HG03520 (cell line): Measurements from ENCODE around the gene ADGRE1.
"Not testable (repeated sequence)": the region's sequence is repeated elsewhere in the genome, so short reads cannot be mapped to it uniquely, and the experiment has no call there.

ENCODE experiments used
- ATAC-seq: cut with Tn5 transposase; IDR thresholded peaks from one replicate; pipeline ENCODE4 v1.9.1; 2021; ENCODE audit warnings: mild to moderate bottlenecking, moderate library complexity; ENCODE audit not compliant: unreplicated experiment

ADGRE1 gene, protein sequence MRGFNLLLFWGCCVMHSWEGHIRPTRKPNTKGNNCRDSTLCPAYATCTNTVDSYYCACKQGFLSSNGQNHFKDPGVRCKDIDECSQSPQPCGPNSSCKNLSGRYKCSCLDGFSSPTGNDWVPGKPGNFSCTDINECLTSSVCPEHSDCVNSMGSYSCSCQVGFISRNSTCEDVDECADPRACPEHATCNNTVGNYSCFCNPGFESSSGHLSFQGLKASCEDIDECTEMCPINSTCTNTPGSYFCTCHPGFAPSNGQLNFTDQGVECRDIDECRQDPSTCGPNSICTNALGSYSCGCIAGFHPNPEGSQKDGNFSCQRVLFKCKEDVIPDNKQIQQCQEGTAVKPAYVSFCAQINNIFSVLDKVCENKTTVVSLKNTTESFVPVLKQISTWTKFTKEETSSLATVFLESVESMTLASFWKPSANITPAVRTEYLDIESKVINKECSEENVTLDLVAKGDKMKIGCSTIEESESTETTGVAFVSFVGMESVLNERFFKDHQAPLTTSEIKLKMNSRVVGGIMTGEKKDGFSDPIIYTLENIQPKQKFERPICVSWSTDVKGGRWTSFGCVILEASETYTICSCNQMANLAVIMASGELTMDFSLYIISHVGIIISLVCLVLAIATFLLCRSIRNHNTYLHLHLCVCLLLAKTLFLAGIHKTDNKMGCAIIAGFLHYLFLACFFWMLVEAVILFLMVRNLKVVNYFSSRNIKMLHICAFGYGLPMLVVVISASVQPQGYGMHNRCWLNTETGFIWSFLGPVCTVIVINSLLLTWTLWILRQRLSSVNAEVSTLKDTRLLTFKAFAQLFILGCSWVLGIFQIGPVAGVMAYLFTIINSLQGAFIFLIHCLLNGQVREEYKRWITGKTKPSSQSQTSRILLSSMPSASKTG

GRCh38 chr19:6887316-6887715 lies at the start of gene ADGRE1:
ADGRE1 (plus strand) TSS chr19:6887579; CDS start chr19:6887609, 30 bp downstream.
- no peak for ATAC-seq

DNA sequence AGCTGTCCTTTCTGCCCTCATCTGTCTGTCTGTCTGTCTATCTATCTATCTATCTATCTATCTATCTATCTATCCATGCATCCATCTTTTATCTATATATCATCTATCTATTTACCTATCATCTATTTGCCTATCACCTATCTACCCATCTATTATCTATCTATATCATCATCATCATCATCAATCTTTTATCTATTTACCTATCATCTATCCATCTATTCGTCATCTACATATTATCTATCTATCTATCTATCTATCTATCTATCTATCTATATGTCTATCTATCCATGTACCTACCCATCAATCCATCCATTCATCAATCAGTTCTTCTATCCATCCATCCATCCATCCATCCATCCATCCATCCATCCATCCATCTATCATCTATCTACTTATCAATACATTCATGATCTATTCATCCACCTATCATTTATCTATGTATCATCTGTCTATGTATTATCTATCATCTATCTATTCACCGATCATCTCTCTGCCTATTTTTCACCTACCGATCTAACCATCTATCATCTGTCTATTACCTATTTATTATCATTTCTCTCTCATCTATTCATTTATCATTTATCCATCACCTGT lies 49.2 kb upstream of the ADGRE1 start:
- ATAC-seq = no peak

GRCh38 chr19:6842871-6843607 lies 44.3 kb upstream of the ADGRE1 start:
- no peak for ATAC-seq

DNA sequence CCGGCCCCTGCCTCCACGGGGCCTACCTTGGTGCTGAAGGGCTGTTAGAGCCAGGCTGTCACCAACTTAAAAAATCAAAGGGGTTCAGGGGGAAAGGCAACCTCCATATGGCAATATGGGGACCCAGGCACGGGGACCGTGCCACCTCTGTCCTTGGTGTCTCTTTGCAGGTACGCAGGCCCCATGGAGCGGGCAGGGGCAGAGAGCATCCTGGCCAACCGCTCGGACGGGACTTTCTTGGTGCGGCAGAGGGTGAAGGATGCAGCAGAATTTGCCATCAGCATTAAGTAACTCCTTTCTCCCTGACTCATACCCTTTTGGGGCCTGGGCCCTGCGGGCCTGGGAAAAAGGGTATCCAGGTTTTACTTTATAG lies 39.6 kb upstream of the ADGRE1 start:
- no peak for ATAC-seq

DNA sequence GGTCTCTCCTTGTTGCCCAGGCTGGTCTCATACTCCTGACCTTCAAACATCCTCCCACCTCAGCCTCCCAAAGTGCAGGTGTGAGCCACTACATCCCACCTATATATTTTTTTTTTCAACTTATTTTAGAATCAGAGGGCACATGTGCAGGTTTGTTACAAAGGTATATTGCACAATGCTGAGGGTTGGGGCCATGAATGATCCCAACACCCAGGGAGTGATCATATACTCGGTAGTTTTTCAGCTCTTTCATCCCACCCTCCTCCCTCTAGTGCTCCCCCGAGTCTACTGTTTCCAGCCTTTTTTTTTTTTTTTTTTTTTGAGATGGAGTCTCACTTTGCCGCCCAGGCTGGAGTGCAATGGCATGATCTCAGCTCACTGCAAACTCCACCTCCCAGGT lies 38.4 kb upstream of the ADGRE1 start:
- ATAC-seq = no peak

DNA sequence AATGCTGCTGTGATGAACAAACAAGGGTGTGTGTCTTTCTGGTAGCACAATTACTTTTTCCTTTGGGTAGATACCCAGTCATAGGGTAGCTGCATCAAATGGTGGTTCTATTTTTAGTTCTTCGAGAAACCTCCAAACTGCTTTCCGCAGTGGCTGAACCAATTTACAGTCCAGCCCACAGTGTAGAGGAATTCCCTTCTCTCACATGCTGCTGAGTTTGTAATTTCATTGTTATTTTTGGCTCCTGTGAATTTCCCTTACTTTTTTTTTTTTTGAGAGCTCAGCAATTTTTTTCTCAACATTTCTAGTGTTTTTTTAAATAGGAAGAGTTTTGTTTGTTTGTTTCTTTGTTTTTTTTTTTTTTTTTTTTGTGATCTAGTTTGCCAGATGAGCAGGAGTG lies 37.5 kb upstream of the ADGRE1 start:
- no peak for ATAC-seq

DNA sequence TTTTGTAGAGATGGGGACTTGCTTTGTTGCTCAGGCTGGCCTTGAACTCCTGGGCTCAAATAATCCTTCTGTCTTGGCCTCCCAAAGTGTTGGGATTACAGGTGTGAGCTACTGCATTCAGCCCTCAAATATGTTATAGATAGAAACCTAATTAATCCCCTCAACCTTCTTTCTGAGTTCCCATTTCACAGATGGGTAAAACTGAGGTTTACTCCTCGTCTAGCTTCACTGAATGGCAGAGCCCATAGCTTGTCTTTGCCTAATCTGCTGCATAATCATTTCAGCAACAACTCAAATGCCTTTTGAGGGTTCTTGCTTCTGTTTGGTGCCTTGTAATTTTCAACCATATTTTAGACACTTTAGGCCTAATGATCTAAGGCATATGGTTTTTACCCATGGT lies 36.0 kb upstream of the ADGRE1 start:
- no peak for ATAC-seq

DNA sequence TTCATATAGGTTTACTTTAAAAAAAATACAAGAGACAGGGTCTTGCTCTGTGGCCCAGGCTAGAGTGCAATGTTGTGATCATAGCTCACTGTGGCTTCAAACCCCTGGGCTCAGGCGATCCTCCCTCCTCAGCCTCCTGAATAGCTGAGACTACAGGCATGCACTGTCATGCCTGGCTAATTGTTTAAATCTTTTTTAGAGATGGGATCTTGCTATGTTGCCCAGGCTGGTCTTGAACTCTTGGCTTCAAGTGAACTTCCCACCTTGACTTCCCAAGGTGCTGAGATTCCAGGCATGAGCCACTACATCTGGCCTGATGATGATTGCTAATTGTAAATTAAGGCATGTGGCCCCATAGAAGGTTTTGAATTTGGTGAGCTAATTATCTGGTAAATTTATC lies 35.4 kb upstream of the ADGRE1 start:
- ATAC-seq = no peak

DNA sequence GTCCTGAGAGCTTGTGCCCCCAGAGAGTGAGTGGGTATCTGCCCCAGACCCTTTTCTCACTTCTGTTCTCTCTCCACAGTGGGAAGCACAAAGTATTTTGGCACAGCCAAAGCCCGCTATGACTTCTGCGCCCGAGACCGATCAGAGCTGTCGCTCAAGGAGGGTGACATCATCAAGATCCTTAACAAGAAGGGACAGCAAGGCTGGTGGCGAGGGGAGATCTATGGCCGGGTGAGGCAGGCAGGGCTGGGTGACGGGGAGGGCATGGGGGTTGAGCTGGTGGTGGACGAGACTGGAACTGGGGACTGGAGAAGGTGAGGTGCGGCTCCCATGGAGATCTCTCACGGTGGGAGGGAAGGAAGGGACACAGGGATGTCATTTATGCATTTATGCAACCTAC lies 33.5 kb upstream of the ADGRE1 start:
- no peak for ATAC-seq

DNA sequence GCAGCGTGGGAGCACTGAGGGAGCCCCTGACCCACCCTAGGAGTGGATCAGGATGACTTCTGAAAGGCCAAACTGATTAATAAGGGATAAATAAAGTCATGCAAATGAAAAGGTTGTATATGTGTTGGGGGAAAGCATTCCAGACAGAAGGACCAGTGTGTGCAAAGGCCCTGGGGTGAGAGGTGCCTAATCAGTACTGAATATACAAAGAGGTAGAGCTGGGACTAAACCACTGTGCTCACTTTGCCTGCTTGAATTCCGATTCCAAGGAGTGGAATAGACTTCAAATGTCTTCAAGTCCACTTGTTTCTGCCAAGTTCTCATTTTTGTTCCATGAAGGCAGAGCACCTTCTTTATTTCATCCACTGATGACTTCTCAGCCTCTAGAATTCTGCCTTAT lies 32.6 kb upstream of the ADGRE1 start:
- ATAC-seq = no peak

DNA sequence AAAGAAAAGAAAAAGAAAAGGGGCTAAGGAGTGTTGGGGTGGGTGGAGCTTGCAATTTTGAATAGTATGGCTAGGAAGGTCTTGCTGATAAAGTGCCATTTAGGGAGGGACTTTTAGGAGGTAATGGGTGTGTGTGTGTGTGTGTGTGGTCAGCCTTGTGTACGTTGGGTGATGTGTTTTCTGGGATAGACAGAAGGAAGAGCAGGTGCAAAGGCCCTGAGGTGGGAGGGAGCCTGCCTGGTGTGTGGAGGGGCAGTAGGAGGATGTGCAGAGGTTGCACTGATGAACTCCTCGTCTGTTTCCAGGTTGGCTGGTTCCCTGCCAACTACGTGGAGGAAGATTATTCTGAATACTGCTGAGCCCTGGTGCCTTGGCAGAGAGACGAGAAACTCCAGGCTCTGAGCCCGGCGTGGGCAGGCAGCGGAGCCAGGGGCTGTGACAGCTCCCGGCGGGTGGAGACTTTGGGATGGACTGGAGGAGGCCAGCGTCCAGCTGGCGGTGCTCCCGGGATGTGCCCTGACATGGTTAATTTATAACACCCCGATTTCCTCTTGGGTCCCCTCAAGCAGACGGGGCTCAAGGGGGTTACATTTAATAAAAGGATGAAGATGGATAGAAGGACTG lies 30.5 kb upstream of the ADGRE1 start:
- no peak for ATAC-seq

DNA sequence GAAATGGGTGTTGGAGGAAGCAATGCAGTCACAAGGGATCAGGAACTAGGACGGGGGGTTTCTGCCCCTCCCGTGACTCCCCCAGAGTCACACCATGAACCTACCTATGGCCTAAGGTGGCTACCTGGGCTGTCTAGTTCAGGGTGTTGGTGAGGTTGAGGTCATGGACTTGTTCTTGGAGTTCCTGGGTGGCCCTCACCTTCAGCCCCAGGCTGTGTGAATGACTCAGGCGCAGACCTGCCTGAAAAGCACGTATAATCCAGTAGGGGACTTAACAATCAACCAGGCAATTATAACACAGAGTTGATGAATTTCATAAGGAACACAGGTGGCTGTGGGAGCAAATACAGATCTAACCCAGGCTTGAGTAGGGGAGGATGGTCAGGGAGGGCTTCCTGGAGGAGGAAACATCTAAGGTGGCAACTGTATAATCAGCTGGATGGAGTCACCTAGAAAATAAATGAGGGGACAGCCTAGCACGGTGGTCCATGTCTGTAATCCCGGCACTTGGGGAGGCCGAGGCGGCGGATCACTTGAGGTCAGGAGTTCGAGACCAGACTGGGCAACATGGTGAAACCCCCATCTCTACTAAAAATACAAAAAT lies 25.6 kb upstream of the ADGRE1 start:
- ATAC-seq = no peak

GRCh38 chr19:6862673-6863078 lies 24.7 kb upstream of the ADGRE1 start:
- ATAC-seq = no peak

DNA sequence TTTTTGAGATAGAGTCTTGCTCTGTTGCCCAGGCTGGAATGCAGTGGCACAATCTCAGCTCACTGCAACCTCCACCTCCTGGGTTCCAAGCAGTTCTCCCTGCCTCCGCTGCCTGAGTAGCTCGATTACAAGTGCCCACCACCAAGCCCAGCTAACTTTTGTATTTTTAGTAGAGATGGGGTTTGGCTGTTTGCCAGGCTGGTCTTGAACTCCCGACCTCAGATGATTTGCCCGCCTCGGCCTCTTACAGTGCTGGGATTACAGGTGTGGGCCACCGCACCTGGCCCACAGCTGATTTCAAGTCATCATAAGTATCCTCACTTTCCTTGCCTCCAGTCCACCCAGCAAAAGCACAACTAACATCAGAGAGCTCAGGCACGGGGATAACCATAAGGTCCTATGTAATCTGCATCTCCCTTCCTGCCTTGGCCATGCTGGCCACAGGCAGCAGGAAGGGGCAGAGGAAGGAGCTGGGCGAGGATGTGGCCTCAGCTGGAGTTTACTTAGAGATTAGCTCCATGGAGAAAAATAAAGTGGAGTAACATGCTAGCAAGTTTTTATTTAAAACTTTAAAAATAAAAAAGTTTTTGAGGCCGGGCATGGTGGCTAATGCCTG lies 22.9 kb upstream of the ADGRE1 start:
- ATAC-seq = no peak

DNA sequence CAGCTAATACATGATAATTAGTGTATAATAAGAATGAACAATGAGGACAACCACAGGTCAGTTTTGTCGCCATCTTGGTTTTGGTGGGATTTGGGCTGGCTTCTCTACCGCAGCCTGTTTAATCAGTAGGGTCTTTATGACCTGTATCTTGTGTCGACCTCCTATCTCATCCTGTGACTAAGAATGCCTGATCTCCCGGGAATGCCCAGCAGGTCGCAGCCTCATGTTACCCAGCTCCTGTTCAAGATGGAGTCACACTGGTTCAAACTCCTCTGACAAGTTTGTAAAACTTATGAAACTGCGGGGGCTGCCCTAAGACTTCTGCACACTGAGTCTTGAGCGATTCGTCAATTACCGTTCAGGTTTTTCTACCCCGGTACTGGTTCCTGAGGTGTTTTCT lies 21.5 kb upstream of the ADGRE1 start:
- no peak for ATAC-seq

DNA sequence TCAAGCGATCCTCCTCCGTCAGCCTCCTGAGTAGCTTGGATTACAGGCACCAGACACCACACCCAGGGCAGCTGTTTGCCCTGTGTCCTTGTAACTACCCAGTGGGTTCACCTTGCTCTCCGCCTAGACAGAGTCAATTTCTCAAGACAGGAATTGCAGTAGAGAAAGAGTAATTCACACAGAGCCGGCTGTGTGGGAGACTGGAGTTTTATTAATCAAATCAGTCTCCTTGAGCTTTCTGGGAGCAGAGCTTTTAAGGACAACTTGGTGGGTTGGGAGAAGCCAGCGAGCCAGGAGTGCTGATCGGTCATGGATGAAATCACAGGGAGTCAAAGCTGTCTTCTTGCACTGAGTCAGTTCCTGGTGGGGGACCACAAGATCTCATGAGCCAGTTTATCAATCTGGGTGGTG lies 20.6 kb upstream of the ADGRE1 start:
- no peak for ATAC-seq

DNA sequence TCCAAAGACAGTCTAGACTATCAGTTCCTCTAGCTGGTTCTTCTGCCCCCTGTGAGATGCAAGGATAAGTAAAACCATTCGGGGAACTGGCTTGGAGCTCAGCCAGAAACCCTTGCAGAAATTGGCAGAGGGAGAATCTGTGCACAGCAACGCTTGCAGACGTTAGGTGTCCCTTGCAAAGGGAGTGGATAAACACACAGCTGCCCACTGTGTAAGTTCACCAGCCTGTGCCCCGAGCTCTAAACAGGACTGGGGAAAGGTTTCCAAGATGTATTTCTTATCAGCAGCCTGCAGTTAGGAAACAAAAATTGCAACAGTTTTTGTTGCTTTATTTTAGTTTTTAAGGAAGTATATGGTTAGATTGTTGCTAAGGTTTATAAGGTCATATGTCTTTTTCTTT lies 19.0 kb upstream of the ADGRE1 start:
- no peak for ATAC-seq

DNA sequence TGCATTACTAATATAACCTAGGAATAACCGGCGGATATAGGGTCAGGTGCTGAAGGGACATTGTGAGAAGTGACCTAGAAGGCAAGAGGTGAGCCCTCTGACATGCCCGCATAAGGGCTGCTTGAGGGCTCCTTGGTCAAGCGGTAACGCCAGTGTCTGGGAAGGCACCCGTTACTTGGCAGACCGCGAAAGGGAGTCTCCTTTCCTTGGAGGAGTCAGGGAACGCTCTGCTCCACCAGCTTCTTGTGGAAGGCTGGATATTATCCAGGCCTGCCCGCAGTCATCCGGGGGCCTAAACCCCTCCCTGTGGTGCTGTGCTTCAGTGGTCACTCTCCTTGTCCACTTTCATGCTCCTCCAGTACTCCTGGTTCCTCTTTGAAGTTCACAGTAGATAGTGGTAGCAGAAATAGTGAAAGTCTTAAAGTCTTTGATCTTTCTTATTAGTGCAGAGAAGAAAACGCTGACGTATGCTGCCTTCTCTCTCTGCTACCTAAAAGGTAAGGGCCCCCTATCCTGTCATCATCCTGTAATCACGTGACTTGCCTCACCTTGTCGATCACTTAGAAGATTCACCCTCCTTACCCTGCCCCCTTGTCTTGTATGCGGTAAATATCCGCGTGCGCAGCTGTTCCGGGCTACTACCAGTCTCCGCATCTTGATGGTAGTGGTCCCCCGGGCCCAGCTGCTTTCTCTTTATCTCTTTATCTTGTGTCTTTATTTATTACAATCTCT lies 18.1 kb upstream of the ADGRE1 start:
- ATAC-seq = not testable (repeated sequence)
